ENCODE data around the gene RTBDN. TPM values are rescaled to one million over a fixed set of nuclear protein-coding genes. Genes with fewer than 3 reads are reported as not detected.

The RTBDN gene
- total RNA-seq, 1 donor from 2014 or later: not detected

GRCh38 chr19:12786952-12787351 lies 47.4 kb downstream of the RTBDN start:
- intact Hi-C loops (cut with DNase I): no loop called here

DNA sequence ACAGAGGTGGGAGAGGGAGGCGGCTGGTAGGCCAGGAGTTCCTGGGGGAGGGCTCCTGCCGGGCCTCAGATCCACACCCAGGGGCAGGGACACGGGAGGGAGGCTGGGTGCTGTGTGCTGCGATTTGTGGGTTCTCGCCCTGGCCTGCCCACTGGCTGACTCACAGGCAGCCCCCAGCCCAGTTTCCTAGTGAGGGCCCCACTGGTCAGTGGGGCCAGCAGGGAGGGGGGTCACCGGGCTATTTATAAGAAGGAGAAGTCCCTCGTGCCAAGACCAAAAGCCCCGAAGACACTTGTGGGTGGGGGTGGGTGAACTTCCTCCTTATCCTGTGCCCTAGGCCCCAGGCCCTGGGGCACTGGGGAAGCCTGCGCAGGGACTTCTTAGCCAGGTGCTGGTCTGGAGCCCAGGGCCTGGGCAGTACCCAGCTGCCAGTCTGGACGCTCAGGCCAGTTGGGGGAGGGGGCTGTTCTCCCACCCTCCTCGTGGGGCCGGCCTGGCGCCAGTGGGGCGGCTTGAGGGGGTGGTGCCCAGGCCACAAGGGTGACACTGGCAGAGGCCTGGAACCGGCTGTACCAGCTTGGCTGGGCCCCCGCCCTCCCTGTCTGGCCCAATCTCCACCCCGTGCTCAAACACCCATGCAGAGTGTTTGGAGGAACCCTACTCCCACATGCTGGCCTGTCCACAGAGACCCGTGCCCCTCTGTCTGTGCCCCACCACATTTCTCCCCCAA lies 48.1 kb downstream of the RTBDN start:
- peak; percentile 85 for DNase-seq (ENCODE audit: low spot score)

More at GRCh38 chr19:12786952-12787351, 47.4 kb downstream of the RTBDN start:
- DNase-seq (ENCODE audit: low spot score): no peak

GRCh38 chr19:12785431-12786031 lies 48.8 kb downstream of the RTBDN start:
- peak; percentile 84 for DNase-seq (ENCODE audit: low spot score)
- intact Hi-C loops (cut with DNase I): no loop called here

More for the DNA sequence above, 48.1 kb downstream of the RTBDN start:
- intact Hi-C loops (cut with DNase I): no loop called here

- no peak for DNase-seq (ENCODE audit: low spot score)
- intact Hi-C loops (cut with DNase I): no loop called here
Measured at GRCh38 chr19:12784871-12785430, 49.4 kb downstream of the RTBDN start.

- DNase-seq (ENCODE audit: low spot score): no peak
- intact Hi-C loops (cut with DNase I): no loop called here
Measured at GRCh38 chr19:12784394-12784870, 49.9 kb downstream of the RTBDN start.

- intact Hi-C loops (cut with DNase I): no loop called here
- peak; percentile 86 for DNase-seq (ENCODE audit: low spot score)
Measured at GRCh38 chr19:12783849-12784393, 50.5 kb downstream of the RTBDN start.

- no peak for DNase-seq (ENCODE audit: low spot score)
- intact Hi-C loops (cut with DNase I): no loop called here
Measured at GRCh38 chr19:12783291-12783848, 51.0 kb downstream of the RTBDN start.

DNA sequence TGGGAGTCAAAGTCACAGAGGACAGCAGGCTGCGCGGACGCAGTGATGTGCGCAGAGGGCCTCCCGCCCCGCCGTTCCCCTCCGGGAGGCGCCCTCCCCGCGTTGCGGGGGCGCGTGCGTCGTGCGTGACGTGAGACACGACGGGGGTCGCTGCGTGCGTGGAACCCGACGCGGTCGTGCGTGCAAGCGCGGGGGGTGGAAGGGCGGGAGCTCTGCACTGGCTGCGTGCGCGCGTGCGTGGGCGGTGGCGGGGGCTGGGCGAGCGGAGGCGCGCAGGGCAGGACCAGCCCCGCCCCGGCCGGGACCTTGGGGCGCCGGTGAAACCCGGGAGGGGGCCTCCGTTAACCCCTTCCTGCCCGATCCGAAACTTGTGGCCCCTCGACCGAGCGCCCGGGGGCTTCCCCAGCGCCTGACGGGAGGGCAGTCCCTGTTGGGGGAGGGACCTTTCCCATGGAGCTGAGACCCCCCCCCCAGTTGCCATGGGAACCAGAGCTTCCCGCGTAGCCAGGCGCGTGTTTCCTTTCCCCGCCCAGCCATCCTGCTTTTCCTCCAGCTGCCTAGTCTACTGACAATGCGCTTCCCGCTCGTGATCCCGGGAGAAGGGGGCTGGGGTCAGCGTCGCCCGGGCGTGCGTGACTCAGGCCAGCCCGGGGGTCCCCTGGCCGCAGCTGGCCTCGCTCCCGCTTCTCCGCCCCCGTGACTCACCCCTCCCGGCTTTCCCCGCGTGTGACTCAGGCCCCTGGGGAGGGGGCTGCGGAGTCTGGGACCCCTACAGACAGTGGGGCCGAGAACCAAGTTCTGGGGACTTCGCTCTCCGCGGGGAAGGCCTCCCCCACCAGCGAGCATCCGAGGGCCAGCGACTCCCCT lies 51.7 kb downstream of the RTBDN start:
- intact Hi-C loops (cut with DNase I): no loop called here
- DNase-seq (ENCODE audit: low spot score): peak; percentile 95

GRCh38 chr19:12782174-12782423 lies 52.3 kb downstream of the RTBDN start:
- DNase-seq (ENCODE audit: low spot score): no peak
- intact Hi-C loops (cut with DNase I): no loop called here

DNA sequence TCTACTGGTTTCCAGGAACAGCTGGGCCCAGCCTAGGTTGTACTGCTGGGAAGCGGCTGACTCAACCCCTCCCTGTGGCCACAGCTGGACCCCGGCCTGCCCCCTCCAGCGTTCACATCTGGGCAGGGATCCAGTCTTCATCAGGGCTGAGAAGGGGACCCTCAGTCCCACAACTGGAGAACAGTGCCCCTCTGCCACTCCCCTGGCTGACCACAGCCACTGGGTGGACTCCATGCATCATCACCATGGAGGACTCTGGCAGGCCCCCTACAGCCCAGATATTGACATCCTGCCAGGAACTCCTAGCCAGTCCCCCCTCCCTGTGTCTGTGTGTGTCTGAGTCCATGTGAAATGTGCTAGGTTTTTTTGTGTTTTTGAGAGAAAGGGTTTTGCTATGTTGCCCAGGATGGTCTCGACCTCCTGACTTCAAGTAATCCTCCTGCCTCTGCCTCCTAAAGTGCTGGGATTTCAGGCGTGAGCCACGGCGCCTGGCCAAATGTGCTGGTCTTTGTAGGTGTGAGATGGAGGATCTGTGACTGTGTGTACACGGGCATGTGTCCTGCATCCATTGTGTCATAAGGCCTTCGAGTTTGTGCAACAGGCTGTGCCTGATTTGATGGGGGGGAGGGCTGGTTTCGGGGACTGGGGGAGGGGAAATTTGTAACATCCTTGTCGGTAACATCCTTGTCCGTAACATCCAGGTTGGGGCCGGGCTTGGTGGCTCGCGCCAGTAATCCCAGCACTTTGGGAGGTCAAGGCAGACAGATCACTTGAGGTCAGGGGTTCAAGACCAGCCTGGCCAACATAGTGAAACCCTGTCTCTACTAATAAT lies 55.0 kb downstream of the RTBDN start:
- intact Hi-C loops (cut with DNase I): no loop called here
- DNase-seq (ENCODE audit: low spot score): no peak

GRCh38 chr19:12778905-12779161 lies 55.5 kb downstream of the RTBDN start:
- DNase-seq (ENCODE audit: low spot score): no peak
- intact Hi-C loops (cut with DNase I): loop anchor here (1.0 kb wide), 1 partner anchor 15 kb away; no protein-coding TSS in a partner anchor

- intact Hi-C loops (cut with DNase I): loop anchor here (1.0 kb wide), 1 partner anchor 16 kb away; no protein-coding TSS in a partner anchor
- DNase-seq (ENCODE audit: low spot score): peak; percentile 90
Measured at GRCh38 chr19:12778017-12778904, 56.1 kb downstream of the RTBDN start.

DNA sequence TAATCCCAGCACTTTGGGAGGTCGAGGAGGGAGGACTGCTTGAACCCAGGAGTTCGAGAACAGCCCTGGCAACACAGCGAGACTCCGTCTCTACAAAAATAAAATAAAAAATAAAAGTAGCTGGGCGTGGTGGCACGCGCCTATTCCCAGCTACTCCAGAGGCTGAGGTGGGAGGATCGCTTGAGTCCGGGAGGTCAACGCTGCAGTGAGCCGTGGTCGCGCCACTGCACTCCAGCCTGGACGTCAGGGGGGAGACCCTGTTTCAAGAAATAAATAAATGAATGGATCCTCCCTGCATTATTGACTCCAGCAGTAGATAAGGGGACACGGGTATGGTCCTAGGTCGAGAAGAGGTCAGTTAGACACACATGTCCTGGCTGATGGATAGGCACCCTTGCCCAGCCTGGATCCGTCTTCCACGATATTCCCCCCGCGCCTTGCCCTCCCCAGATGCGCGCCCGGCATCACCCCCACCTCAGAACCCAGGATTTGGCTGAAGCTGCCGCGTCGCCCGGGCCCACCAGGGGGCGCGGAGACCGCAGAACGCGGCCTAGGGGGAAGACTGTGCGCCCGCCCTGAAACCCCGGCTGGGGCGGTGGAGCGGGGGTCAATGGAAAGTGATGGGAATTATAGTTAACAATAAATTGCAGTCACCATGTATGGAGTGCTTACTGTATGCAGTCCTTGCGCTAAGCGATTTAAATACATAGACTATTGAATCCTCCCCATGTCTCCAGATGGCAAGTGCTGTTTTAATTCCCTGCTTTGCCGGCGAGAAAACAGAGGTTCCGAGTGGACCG lies 57.0 kb downstream of the RTBDN start:
- DNase-seq (ENCODE audit: low spot score): peak; percentile 92
- intact Hi-C loops (cut with DNase I): loop anchor here (1.0 kb wide), 1 partner anchor 17 kb away; no protein-coding TSS in a partner anchor

All from cardiac septum (tissue), 1 donor.